Colonic mucosa (tissue), 4 donors: ENCODE results near the gene PHKG2. TPM values are rescaled to one million over a fixed set of nuclear protein-coding genes. Genes with fewer than 3 reads are reported as not detected.
A peak's percentile ranks its signal among the peaks of the same experiment; 100 is the strongest.

Experiments
- DNase-seq: peaks from one replicate; pipeline ENCODE4 v3.0.0-alpha.2; 2020
- H3K27ac ChIP-seq: fragments of 200-600 bp; one replicate; pipeline ENCODE4 v1.8.0; 2021
- H3K27me3 ChIP-seq: fragments of 200-600 bp; one replicate; pipeline ENCODE4 v1.8.0; 2021
- H3K36me3 ChIP-seq: fragments of 200-600 bp; one replicate; pipeline ENCODE4 v1.8.0; 2021
- H3K4me1 ChIP-seq: fragments of 200-600 bp; one replicate; pipeline ENCODE4 v1.8.0; 2021; ENCODE audit warnings: mild to moderate bottlenecking
- H3K4me3 ChIP-seq: fragments of 200-600 bp; one replicate; pipeline ENCODE4 v1.8.0; 2021
- H3K9ac ChIP-seq, 2 donors: one replicate each; pipeline ENCODE4 v1.7.0; 2013; ENCODE audit warnings: control low read depth in 2 of 2, low read depth in 2 of 2, low read length in 2 of 2
- H3K9me3 ChIP-seq: fragments of 200-600 bp; one replicate; pipeline ENCODE4 v1.8.0; 2021
- CTCF ChIP-seq: fragments of 200-600 bp; IDR thresholded peaks from one replicate; pipeline ENCODE4 v1.8.0; 2022; ENCODE audit warnings: antibody characterized with exemption, mild to moderate bottlenecking
- intact Hi-C: fragments of 100-400 bp; cut with DNase I; formaldehyde crosslinking; loops from one replicate; pipeline ENCODE4 v1.14.1; 2022
- total RNA-seq, 2 donors: library from RNA; stranded (reverse); fragmentation: NEBNext Ultra II Directional in 1 of 2; extraction: Animal tissue kit (Norgen Biotek cat#: 25700) in 1 of 2; gene quantifications; one replicate each; pipeline ENCODE4 v1.2.1, GENCODE V29; 2021
- donor health status: healthy.
- donor health status: DM: no; HTN: no; CAD: no.
- donor health status: DM: no; HTN: no; CAD: no.

Gene PHKG2
- total RNA-seq, 2 donors from 2014 or later = 33.6 to 47.8 TPM

DNA sequence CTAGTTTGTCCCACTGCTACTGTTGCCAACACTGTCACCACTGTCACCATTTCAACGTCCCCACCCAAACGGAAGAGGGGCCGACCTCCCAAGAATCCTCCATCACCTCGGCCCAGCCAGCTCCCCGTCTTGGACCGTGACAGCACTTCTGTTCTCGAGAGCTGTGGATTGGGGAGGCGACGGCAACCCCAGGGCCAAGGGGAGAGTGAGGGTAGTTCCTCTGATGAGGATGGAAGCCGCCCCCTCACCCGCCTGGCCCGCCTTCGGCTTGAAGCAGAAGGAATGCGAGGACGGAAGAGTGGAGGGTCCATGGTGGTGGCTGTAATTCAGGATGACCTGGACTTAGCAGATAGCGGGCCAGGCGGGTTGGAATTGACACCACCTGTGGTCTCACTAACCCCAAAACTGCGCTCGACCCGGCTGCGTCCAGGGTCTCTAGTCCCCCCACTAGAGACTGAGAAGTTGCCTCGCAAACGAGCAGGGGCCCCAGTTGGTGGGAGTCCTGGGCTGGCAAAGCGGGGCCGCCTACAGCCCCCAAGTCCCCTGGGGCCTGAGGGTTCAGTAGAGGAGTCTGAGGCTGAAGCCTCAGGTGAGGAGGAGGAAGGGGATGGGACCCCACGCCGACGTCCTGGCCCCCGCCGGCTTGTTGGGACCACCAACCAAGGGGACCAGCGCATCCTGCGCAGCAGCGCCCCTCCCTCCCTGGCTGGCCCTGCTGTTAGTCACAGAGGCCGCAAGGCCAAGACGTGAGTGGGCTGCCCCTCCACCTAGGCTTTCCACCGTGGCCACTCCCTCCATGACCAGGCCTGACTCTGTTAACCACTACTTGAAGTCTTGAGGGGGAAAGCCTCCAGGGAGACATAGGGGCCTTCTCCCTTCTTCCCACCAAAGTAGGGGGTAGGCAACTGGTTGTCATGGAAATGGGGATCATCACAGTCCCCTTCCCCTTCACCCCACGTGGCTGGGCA is 9.0 kb upstream of the PHKG2 start:
- no peaks in the 10 kb centered on the region for H3K27me3 ChIP-seq
- H3K36me3 ChIP-seq = peaks cover 29% of the 10 kb centered on the region
- H3K4me3 ChIP-seq = no peak overlapping the region
- H3K9me3 ChIP-seq = no peaks in the 10 kb centered on the region
- peak overlapping the region; percentile 80 for H3K27ac ChIP-seq
- intact Hi-C loops = no loop called here
- H3K9ac ChIP-seq = peak overlapping the region in 1 of 2 donors; percentile 48
- no peak for DNase-seq
- H3K4me1 ChIP-seq = peaks cover 8% of the 10 kb centered on the region
- TF ChIP-seq CTCF = no peak

DNA sequence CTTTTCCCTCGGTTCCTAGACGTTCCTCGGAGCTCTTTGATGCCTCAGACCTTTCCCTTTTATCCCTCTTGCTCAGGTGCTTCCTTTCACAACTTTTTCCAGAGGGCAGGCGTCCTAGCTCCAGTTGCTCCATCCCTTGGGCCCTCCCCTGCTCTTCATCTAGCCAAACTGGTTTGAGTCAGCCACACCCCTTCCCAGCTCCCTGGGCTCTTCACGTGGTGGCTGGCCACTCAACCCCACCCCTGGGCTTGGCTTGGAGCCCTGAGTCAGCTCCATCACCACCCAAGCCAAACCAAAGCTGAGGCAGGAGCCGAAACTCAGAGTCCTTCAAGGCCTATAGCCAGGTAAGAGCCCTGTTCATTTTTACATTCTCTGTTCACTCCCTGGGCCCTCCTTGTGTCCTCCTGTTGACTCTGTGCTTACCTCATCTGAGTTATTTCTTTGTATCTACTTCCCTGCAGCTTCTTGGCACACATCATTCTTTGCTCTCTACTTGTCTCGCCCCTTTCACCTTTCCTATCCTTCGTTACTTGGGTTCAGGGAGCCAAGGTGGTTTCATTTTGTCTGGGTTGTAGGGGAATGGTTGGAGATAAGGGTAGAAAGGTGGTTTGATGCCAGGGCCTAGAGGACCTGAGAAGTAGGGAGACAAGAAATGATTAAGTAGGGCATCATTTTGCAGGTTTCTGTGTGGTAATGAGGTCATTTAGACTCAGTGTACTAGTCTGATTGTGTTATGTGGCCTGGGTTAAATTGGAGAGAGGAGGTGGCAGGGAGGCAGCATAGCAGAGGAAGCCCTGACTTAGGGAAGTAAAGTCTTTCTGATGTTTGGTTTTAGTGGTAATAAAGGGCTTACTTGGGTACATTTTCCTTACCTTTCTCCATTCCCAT is 7.6 kb upstream of the PHKG2 start:
- DNase-seq = peak; percentile 97
- Histone ChIP-seq H3K27ac (peak overlapping the region; percentile 80), H3K9ac (peak overlapping the region in 1 of 2 donors; percentile 72), H3K36me3 (peaks cover 27% of the 10 kb centered on the region), H3K4me3 (peak overlapping the region; percentile 6), H3K4me1 (peaks cover 8% of the 10 kb centered on the region), H3K9me3 (no peaks in the 10 kb centered on the region), H3K27me3 (no peaks in the 10 kb centered on the region)
- intact Hi-C loops = no loop called here
- no peak for TF ChIP-seq CTCF

DNA sequence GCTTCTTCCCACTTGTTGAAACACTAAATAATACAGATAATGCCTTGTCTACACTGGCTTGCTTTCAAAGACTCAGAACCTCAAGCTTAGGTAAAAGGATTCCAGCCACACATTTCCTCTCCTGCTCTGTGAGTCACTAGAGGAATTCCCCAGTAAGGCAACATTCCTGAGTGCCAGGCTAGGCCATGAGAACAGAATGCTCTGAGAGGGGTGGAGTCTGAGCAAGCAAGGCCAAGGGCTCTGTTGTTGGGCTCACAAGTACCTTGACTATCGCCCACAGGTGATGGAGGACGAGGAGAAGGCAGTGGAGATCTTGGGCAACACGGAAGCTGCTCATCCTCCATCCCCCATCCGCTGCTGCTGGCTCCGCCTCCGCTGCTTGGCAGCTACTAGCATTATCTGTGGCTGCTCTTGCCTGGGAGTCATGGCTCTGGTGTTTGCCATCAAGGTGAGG is 6.7 kb upstream of the PHKG2 start:
- H3K36me3 ChIP-seq = peaks cover 22% of the 10 kb centered on the region
- TF ChIP-seq CTCF = no peak
- peak; percentile 70 for DNase-seq
- H3K27ac ChIP-seq = peak overlapping the region; percentile 80
- H3K27me3 ChIP-seq = no peaks in the 10 kb centered on the region
- peaks cover 10% of the 10 kb centered on the region for H3K4me1 ChIP-seq
- H3K9ac ChIP-seq = peak overlapping the region in 1 of 2 donors; percentile 72
- H3K4me3 ChIP-seq = no peak overlapping the region
- intact Hi-C loops = no loop called here
- H3K9me3 ChIP-seq = no peaks in the 10 kb centered on the region

GRCh38 chr16:30743716-30744115 is 4.5 kb upstream of the PHKG2 start:
- intact Hi-C loops = no loop called here
- Histone ChIP-seq H3K27me3 (no peaks in the 10 kb centered on the region), H3K4me1 (peaks cover 16% of the 10 kb centered on the region), H3K9ac (no peak overlapping the region), H3K9me3 (no peaks in the 10 kb centered on the region), H3K4me3 (no peak overlapping the region), H3K36me3 (peaks cover 5% of the 10 kb centered on the region), H3K27ac (peak overlapping the region; percentile 76)
- DNase-seq = no peak
- TF ChIP-seq CTCF = no peak

- peak overlapping the region; percentile 76 for H3K27ac ChIP-seq
- H3K9ac ChIP-seq = peak overlapping the region in 1 of 2 donors; percentile 34
- no peak overlapping the region for H3K4me3 ChIP-seq
- intact Hi-C loops = no loop called here
- no peak for TF ChIP-seq CTCF
- no peaks in the 10 kb centered on the region for H3K9me3 ChIP-seq
- DNase-seq = no peak
- H3K4me1 ChIP-seq = peaks cover 16% of the 10 kb centered on the region
- H3K36me3 ChIP-seq = peaks cover 5% of the 10 kb centered on the region
- H3K27me3 ChIP-seq = no peaks in the 10 kb centered on the region
Observed at GRCh38 chr16:30744183-30744582, 4.0 kb upstream of the PHKG2 start.
